HG03575 (cell line): ENCODE results near the gene CCDC63.
"Not testable (repeated sequence)": the region's sequence is repeated elsewhere in the genome, so short reads cannot be mapped to it uniquely, and the experiment has no call there.

Source experiments
- ATAC-seq: cut with Tn5 transposase; IDR thresholded peaks from one replicate; pipeline ENCODE4 v1.9.1; 2021; ENCODE audit not compliant: unreplicated experiment, insufficient number of reproducible peaks, low FRiP score; ENCODE audit errors: extremely low read depth

The CCDC63 gene

DNA sequence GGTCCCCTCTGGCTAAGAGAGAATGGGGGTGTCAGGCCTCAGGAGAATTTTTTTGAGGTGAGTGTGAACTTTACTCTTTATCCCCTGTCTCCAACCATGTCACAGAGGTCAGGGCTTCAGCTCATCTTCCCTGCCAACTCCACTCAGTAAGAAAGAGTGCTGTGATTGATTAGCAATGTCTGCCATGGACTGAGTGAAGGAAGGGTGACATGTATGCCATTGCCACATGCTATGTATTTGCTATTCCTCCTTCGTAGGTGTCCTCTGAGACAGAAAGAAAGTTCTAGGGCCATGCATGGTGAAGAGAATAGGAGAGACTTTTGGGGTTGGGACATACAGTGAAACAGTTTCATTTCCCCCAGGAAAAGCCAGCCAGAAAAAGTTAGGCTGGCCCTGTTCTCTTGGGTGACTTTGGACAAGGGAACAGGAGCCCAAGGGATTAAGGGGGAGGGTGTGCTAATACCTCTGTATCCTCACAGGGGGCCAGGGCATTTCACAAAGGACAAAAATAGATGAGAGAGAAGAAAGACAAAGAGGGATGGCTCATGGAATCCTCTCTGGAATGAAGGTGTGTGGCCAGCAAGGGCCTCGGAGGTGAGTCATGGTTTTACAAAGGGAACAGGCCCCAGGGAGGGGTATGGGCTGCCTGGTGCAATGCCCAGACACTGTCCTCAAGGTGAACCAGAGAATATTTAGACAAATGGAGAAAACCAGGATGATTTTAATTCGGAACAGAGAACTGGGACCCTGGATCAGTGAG lies 87.5 kb downstream of the CCDC63 start:
- no peak for ATAC-seq

GRCh38 chr12:110935588-110935987 lies 88.8 kb downstream of the CCDC63 start:
- no peak for ATAC-seq

DNA sequence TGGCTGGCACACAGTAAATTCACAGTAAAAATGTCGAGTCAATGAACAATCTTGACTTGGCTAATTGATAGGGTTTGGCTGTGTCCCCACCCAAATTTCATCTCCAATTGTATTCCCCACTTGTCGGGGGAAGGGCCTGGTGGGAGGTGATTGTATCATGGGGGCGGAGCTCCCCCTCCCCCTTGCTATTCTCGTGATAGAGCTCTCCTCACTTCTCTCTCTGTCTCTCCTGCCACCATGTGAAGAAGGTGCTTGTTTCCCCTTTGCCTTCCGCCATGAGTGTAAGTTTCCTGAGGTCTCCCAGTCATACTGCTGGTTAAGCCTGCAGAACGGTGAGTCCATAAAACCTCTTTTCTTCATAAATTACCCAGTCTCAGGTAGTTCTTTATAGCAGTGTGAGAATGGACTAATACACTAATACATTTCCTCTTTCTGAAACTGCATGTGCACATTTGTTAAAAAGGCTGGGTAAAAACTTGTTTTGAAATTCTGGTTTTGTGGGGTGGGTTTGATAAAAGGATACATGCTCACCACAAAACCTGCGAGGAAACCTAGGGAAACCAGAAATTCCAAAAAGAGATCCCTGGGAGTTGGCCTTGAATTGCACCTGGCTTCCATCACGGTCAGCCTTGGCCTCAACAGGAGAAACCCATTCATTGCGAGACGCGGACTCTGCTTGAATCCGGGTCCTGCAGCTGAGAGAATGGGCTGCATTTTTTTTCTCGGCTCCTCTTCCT lies 89.7 kb downstream of the CCDC63 start:
- no peak for ATAC-seq

DNA sequence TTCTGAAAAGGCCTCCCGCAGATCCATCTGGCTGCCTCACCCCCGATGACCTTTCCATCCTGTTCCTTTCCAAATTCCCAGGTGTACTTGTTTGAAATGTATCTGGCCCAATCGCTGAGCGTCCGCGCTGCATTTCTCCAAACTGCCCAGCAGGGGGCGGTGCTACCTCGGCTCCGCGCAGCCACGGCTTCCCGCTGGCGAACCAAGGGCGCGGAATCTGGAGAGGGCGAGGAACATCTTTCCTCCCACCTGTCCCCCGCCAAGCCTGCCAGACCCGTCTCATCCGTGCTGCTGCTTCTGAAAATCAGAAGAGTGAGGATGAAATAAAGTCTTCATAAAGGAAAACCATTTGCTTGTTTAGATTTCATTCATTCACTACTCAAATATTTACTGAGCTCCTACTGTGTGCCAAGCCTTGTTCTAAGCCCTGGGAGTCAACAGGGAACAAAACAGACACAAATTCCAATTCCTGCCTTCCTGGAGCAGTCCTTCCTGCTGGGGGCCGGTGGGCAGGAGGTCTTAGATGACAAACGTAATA lies 90.4 kb downstream of the CCDC63 start:
- ATAC-seq: no peak

- ATAC-seq: no peak
Observed at GRCh38 chr12:110940296-110940695, 93.5 kb downstream of the CCDC63 start.

DNA sequence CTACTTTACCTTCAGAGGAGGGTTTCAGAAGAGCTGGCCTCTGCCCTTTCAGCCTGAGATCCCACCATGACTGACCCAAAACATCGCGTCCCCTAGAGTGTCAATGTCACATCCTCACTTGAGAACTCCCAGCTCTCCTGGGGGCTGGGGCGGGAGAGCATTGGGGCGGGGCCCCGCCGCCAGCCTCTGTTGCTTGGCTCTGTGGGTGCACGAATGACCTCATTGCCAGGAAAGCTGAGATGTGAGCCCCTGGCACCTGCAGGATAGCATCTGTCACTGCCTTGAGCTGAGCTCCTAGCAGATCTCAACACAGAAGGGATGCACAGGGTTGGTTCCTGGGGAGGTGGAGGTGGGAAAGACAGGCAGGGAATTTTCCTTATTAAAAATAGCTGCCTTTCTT lies 94.1 kb downstream of the CCDC63 start:
- ATAC-seq: no peak

GRCh38 chr12:110941391-110941790 lies 94.6 kb downstream of the CCDC63 start:
- no peak for ATAC-seq

- no peak for ATAC-seq
Observed at GRCh38 chr12:110943373-110943772, 96.6 kb downstream of the CCDC63 start.

GRCh38 chr12:110948041-110948440 lies 101.3 kb downstream of the CCDC63 start:
- no peak for ATAC-seq

- not testable (repeated sequence) for ATAC-seq
Observed at GRCh38 chr12:110950466-110950865, 103.7 kb downstream of the CCDC63 start.

DNA sequence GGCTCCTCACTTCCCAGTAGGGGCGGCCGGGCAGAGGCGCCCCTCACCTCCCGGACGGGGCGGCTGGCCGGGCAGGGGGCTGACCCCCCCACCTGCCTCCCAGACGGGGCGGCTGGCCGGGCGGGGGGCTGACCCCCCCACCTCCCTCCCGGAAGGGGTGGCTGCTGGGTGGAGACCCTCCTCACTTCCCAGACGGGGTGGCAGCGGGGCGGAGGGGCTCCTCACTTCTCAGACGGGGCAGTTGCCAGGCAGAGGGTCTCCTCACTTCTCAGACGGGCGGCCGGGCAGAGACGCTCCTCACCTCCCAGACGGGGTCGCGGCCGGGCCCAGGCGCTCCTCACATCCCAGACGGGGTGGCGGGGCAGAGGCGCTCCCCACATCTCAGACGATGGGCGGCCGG lies 104.1 kb downstream of the CCDC63 start:
- not testable (repeated sequence) for ATAC-seq
